Neutrophil (primary cell): ENCODE data around the gene FRAT2.

Experiments
- H3K27ac ChIP-seq: fragments of 200-600 bp; sonication (generic); 2 replicates; pipeline ENCODE4 v1.5.1; 2016; ENCODE audit warnings: mild to moderate bottlenecking, moderate library complexity
- H3K27me3 ChIP-seq: fragments of 200-600 bp; sonication (generic); 2 replicates; pipeline ENCODE4 v1.6.0; 2016; ENCODE audit warnings: mild to moderate bottlenecking
- H3K36me3 ChIP-seq: fragments of 200-600 bp; sonication (generic); 2 replicates; pipeline ENCODE4 v1.5.1; 2017
- H3K4me1 ChIP-seq, 2 experiments: fragments of 200-600 bp in 1 of 2; sonication (generic) in 1 of 2; 1 replicate in 1 of 2; 2 replicates in 1 of 2; pipeline versions ENCODE4 v1.5.1 to v1.6.1; 2013 to 2016; ENCODE audit warnings: low read depth in 1 of 2, low read length in 1 of 2, mild to moderate bottlenecking in 1 of 2, moderate library complexity in 1 of 2; ENCODE audit not compliant: control insufficient read depth in 1 of 2, insufficient read depth in 1 of 2
- H3K4me3 ChIP-seq, 2 experiments: fragments of 200-600 bp in 1 of 2; sonication (generic) in 1 of 2; 1 replicate in 1 of 2; 2 replicates in 1 of 2; pipeline ENCODE4 v1.5.1; 2013 to 2016; ENCODE audit warnings: low read depth in 1 of 2, low read length in 1 of 2, mild to moderate bottlenecking in 1 of 2, moderate library complexity in 1 of 2
- H3K9me3 ChIP-seq: fragments of 200-600 bp; sonication (generic); 2 replicates; pipeline ENCODE4 v1.5.1; 2016
- CTCF ChIP-seq: fragments of 200-600 bp; sonication (generic); IDR thresholded peaks from 2 replicates; pipeline ENCODE4 v1.5.1; 2016; ENCODE audit warnings: antibody characterized with exemption

The FRAT2 gene

GRCh38 chr10:97361537-97361901 is 27.0 kb upstream of the FRAT2 start:
- H3K27ac ChIP-seq, result peak overlapping the region; percentile 100

GRCh38 chr10:97360705-97361536 is 26.4 kb upstream of the FRAT2 start:
- no peak for TF ChIP-seq CTCF
- Histone ChIP-seq H3K27ac (peak overlapping the region; percentile 100), H3K4me3 (no peak overlapping the region), H3K27me3 (no peaks in the 10 kb centered on the region), H3K4me1 (peaks cover 97 to 100% of the 10 kb centered on the region in 2 experiments), H3K9me3 (no peaks in the 10 kb centered on the region), H3K36me3 (peaks cover 57% of the 10 kb centered on the region)

More at GRCh38 chr10:97361537-97361901, 27.0 kb upstream of the FRAT2 start:
- Histone ChIP-seq H3K4me3 (no peak overlapping the region), H3K27me3 (no peaks in the 10 kb centered on the region), H3K4me1 (peaks cover 97 to 100% of the 10 kb centered on the region in 2 experiments), H3K36me3 (peaks cover 54% of the 10 kb centered on the region), H3K9me3 (no peaks in the 10 kb centered on the region)
- TF ChIP-seq CTCF, result no peak

GRCh38 chr10:97358781-97359180 is 24.3 kb upstream of the FRAT2 start:
- Histone ChIP-seq H3K36me3 (peaks cover 49% of the 10 kb centered on the region), H3K9me3 (no peaks in the 10 kb centered on the region), H3K27me3 (no peaks in the 10 kb centered on the region), H3K27ac (peak overlapping the region; percentile 100), H3K4me3 (no peak overlapping the region), H3K4me1 (peaks cover 99 to 100% of the 10 kb centered on the region in 2 experiments)
- no peak for TF ChIP-seq CTCF

- H3K4me1 ChIP-seq, result peaks cover 99 to 100% of the 10 kb centered on the region in 2 experiments
- TF ChIP-seq CTCF, result no peak
- no peak overlapping the region for H3K4me3 ChIP-seq
- peak overlapping the region; percentile 100 for H3K27ac ChIP-seq
- peaks cover 44% of the 10 kb centered on the region for H3K36me3 ChIP-seq
- H3K9me3 ChIP-seq, result no peaks in the 10 kb centered on the region
- H3K27me3 ChIP-seq, result no peaks in the 10 kb centered on the region
These were observed 23.8 kb upstream of the FRAT2 start for GRCh38 chr10:97358349-97358748.

GRCh38 chr10:97356918-97357317 is 22.4 kb upstream of the FRAT2 start:
- Histone ChIP-seq H3K27ac (peak overlapping the region; percentile 100), H3K36me3 (peaks cover 40% of the 10 kb centered on the region), H3K4me1 (peaks cover 99 to 100% of the 10 kb centered on the region in 2 experiments), H3K9me3 (no peaks in the 10 kb centered on the region), H3K27me3 (no peaks in the 10 kb centered on the region), H3K4me3 (peak overlapping the region in 1 of 2 experiments; percentile 48)
- TF ChIP-seq CTCF, result no peak
